AG09319 (cell line): Measurements from ENCODE around the gene SUN2.

Source experiments
- DNase-seq: peaks from one replicate; pipeline ENCODE4 v3.0.0-alpha.2; 2010; ENCODE audit warnings: low read depth; ENCODE audit errors: extremely low read depth
- CTCF ChIP-seq: IDR thresholded peaks from 2 replicates; pipeline ENCODE4 v1.5.1; 2011; ENCODE audit warnings: low read depth, mild to moderate bottlenecking, inconsistent platforms, low read length, moderate library complexity

SUN2 gene

GRCh38 chr22:38793721-38794466 is 38.1 kb upstream of the SUN2 start, which contains the start of gene DNAL4:
DNAL4 (minus strand) TSS chr22:38794143; CDS start chr22:38782731, 11,412 bp downstream.
- TF ChIP-seq CTCF = no peak

GRCh38 chr22:38793317-38793716 is 37.5 kb upstream of the SUN2 start:
- TF ChIP-seq CTCF = no peak
- DNase-seq = no peak

More at GRCh38 chr22:38793721-38794466, 38.1 kb upstream of the SUN2 start, which contains the start of gene DNAL4:
- peak; percentile 98 for DNase-seq

- no peak for TF ChIP-seq CTCF
- DNase-seq = no peak
Measured at GRCh38 chr22:38792833-38793232, 37.0 kb upstream of the SUN2 start.

- no peak for TF ChIP-seq CTCF
- no peak for DNase-seq
Measured at GRCh38 chr22:38789606-38790005, 33.8 kb upstream of the SUN2 start.

- TF ChIP-seq CTCF = no peak
- no peak for DNase-seq
Measured at GRCh38 chr22:38788846-38789245, 33.0 kb upstream of the SUN2 start.

GRCh38 chr22:38788021-38788816 is 32.4 kb upstream of the SUN2 start:
- no peak for TF ChIP-seq CTCF
- peak; percentile 70 for DNase-seq

GRCh38 chr22:38786631-38787030 is 30.8 kb upstream of the SUN2 start:
- DNase-seq = no peak
- TF ChIP-seq CTCF = no peak
